GM12878 (cell line): ENCODE results near the gene AGRP. TPM values are rescaled to one million over a fixed set of nuclear protein-coding genes. Genes with fewer than 3 reads are reported as not detected.
A peak's percentile ranks its signal among the peaks of the same experiment; 100 is the strongest.

Experiments
- ATAC-seq: fragments of 200-7000 bp; cut with Tn5 transposase; 3 replicates; pipeline ENCODE4 v1.9.1; 2020; ENCODE audit warnings: mild to moderate bottlenecking, moderate library complexity
- BruUV-seq: library from RNA; stranded (reverse); fragments of 400-500 nt; replicated peaks from 2 replicates; lab custom pipeline; 2021; lab: Mats Ljungman, UMichigan
- CTCF ChIA-PET: fragments of 300-600 bp; sonication (Branson Sonifier 250); formaldehyde crosslinking; extraction: SDS; loops from one replicate; lab custom pipeline; 2021; ENCODE audit warnings: inconsistent platforms; lab: Yijun Ruan, JAX
- POLR2A ChIA-PET: fragments of 350-600 bp; formaldehyde crosslinking; extraction: SDS; loops from one replicate; lab custom pipeline; 2021; ENCODE audit warnings: inconsistent platforms; lab: Charles Lee
- RAD21 ChIA-PET: fragments of 300-600 bp; sonication (Branson Sonifier 250); formaldehyde crosslinking; loops from one replicate; lab custom pipeline; 2023; ENCODE audit warnings: antibody characterized with exemption; ENCODE audit not compliant: unreplicated experiment; lab: Charles Lee
- SMC1A ChIA-PET: fragments of 300-600 bp; sonication (Branson Sonifier 250); formaldehyde crosslinking; loops from one replicate; lab custom pipeline; 2023; ENCODE audit not compliant: unreplicated experiment, uncharacterized antibody; lab: Charles Lee
- DNase-seq: peaks from one replicate; pipeline ENCODE4 v3.0.0-alpha.2; 2011; ENCODE audit warnings: low read depth, low spot score
- FAIRE-seq: peaks from 3 replicates; lab custom pipeline; 2011; peaks lifted over from hg19 to GRCh38; lab: Jason Lieb, UNC
- H2AFZ ChIP-seq: 2 replicates; pipeline ENCODE4 v1.6.0; 2011; ENCODE audit warnings: low read depth, low read length, control low read depth; ENCODE audit not compliant: control insufficient read depth
- H3K27ac ChIP-seq: 2 replicates; pipeline ENCODE4 v1.5.1; 2011; ENCODE audit warnings: control low read depth; ENCODE audit not compliant: control insufficient read depth, insufficient read depth
- H3K27me3 ChIP-seq, 2 experiments: replicated peaks in 1 of 2; 2 replicates each; pipeline versions ENCODE4 v1.6.0 to v1.6.1; 2011; ENCODE audit warnings: low read length in 1 of 2; ENCODE audit not compliant: control insufficient read depth in 2 of 2, insufficient read depth in 2 of 2
- H3K36me3 ChIP-seq, 2 experiments: 2 replicates each; pipeline ENCODE4 v1.5.1; 2011; ENCODE audit warnings: low read length in 1 of 2; ENCODE audit not compliant: control insufficient read depth in 2 of 2, insufficient read depth in 2 of 2
- H3K4me1 ChIP-seq: 2 replicates; pipeline ENCODE4 v1.6.1; 2011; ENCODE audit warnings: mild to moderate bottlenecking, low read length, moderate library complexity, mixed read lengths; ENCODE audit not compliant: control insufficient read depth, insufficient read depth
- H3K4me2 ChIP-seq: 2 replicates; pipeline ENCODE4 v1.6.0; 2011; ENCODE audit warnings: control low read depth; ENCODE audit not compliant: control insufficient read depth, insufficient read depth
- H3K4me3 ChIP-seq: fragments of 200-600 bp; sonication (generic); 2 replicates; pipeline ENCODE4 v1.5.1; 2016
- H3K79me2 ChIP-seq: 2 replicates; pipeline ENCODE4 v1.6.0; 2011; ENCODE audit warnings: low read length; ENCODE audit not compliant: control insufficient read depth, insufficient read depth
- H3K9ac ChIP-seq: 2 replicates; pipeline ENCODE4 v1.8.0; 2011; ENCODE audit warnings: low read length, control low read depth, mixed read lengths; ENCODE audit not compliant: control insufficient read depth, insufficient read depth
- H3K9me3 ChIP-seq: replicated peaks from 3 replicates; pipeline ENCODE4 v1.5.1; 2011; ENCODE audit warnings: mild to moderate bottlenecking, low read length; ENCODE audit not compliant: control insufficient read depth, insufficient read depth
- H4K20me1 ChIP-seq: 2 replicates; pipeline ENCODE4 v1.6.0; 2011; ENCODE audit not compliant: control insufficient read depth, insufficient read depth
- JUNB ChIP-seq: IDR thresholded peaks from 2 replicates; pipeline ENCODE4 v1.6.1; 2016; ENCODE audit warnings: antibody characterized with exemption, mild to moderate bottlenecking
- NFYB ChIP-seq: IDR thresholded peaks from 2 replicates; pipeline ENCODE4 v1.6.1; 2011; ENCODE audit warnings: low read depth, mild to moderate bottlenecking, low read length, improper control_type of control experiment, moderate library complexity; ENCODE audit not compliant: insufficient read depth
- RCOR1 ChIP-seq: conservative IDR thresholded peaks from 2 replicates; pipeline ENCODE4 v1.6.1; 2012; ENCODE audit warnings: low read depth, low read length, improper control_type of control experiment
- STAT3 ChIP-seq: IDR thresholded peaks from 2 replicates; pipeline ENCODE4 v1.6.1; 2011; ENCODE audit warnings: low read depth, low read length, improper control_type of control experiment
- ZNF217 ChIP-seq: fragments of 450-650 bp; IDR thresholded peaks from 2 replicates; pipeline ENCODE4 v1.6.1; 2017; ENCODE audit warnings: antibody characterized with exemption, mild to moderate bottlenecking
- ZNF274 ChIP-seq: IDR thresholded peaks from one replicate; pipeline ENCODE4 v1.8.0; 2011; ENCODE audit not compliant: insufficient read length, insufficient read depth
- WGBS: methylation state at CpG from one replicate; pipeline ENCODE4 v1.1.6; 2016; ENCODE audit warnings: low lambda C conversion rate; ENCODE audit not compliant: insufficient replicate concordance, insufficient coverage; ENCODE audit errors: missing lambda C conversion rate; 5-methylcytosine and 5-hydroxymethylcytosine counted together
- in situ Hi-C: fragments of 300-500 bp; cut with MboI; formaldehyde crosslinking; loops from 9 replicates; pipeline ENCODE4 v1.14.3; 2018; ENCODE audit warnings: mixed read lengths
- intact Hi-C: fragments of 100-400 bp; cut with micrococcal nuclease; formaldehyde crosslinking; loops from one replicate; pipeline ENCODE4 v1.14.2; 2022; ENCODE audit not compliant: unreplicated experiment
- polyA plus RNA-seq, 11 experiments: library from polyadenylated mRNA; depleted of rRNA in 4 of 11; unstranded in 6 of 11; stranded (reverse) in 5 of 11; fragments of >200 nt; fragmentation: Nextera tagmentation in 4 of 11; fragmentation: Illumina TruSeq in 1 of 11; extraction: Ambion mirVana in 4 of 11; extraction: Trizol in 1 of 11; gene quantifications; 1 replicate in 1 of 11; 2 replicates in 10 of 11; pipeline versions ENCODE4 v1.2.1 to v1.2.3, GENCODE V29; 2011 to 2016; ENCODE audit warnings: inconsistent platforms in 2 of 11, missing spikeins in 2 of 11, low read depth in 1 of 11
- total RNA-seq, 4 experiments: library from RNA; depleted of rRNA in 3 of 4; stranded (reverse); fragments of >200 nt in 3 of 4; fragmentation: Illumina TruSeq in 1 of 4; extraction: Trizol in 1 of 4; gene quantifications; 2 replicates each; pipeline versions ENCODE4 v1.2.1 to v1.2.3, GENCODE V29; 2013 to 2021

Gene AGRP
- total and polyA plus RNA-seq, 10 of the 15 experiments (the other 5 are each of a cell fraction or from before 2014, with no cell fraction given), result 0.16 to 0.75 (median 0.53) TPM; not detected in 6

DNA sequence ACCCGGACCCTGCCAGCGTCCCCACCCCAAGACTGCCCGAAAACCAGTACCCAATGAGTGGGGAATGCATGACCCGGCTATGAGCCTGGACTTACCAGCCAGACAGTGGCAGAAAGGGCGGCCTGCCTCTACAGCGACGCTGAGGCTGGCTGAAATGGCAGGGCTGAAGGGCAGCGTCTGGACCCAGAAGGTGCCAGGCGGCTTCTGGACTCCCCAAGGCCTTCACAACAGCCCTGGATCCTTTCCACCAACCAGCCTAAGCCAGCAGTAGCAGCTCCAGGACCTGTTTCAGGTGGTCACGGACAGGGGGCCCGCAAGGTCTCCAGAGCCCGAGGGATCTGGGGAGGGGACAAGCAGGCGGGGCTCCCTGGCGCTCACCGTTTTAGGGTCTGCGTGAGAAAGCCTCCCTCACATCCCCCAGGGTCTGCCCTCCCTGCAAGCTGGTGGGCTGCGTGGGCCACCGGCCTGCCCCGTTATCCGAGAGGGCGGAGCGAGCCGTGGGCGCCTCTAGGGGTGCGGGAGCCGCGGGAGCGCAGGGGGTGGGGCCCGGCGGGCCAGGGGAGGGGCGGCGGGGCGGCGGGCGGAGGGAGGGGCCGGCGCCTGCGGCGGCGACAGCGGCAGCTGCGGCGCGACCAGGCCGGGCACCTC is 45.0 kb upstream of the AGRP start, which contains the start of gene RIPOR1:
RIPOR1 (plus strand) TSS at position 608 of the 648 bp plus-strand sequence. CDS start 9,618 bp downstream, outside the sequence.
- Histone ChIP-seq H2AFZ (peak within 1 kb of the TSS; percentile 50), H4K20me1 (no peaks in the 10 kb centered on the region), H3K4me1 (peaks cover 34% of the 10 kb centered on the region), H3K27me3 (no peaks in the 10 kb centered on the region), H3K9ac (peak within 1 kb of the TSS; percentile 61), H3K4me3 (peak within 1 kb of the TSS; percentile 90), H3K36me3 (no peaks in the 10 kb centered on the region), H3K79me2 (no peaks in the 10 kb centered on the region; the same call in 1 of the 2 replicates), H3K4me2 (peak within 1 kb of the TSS; percentile 96), H3K9me3 (no peaks in the 10 kb centered on the region), H3K27ac (no peak within 1 kb of the TSS; the same call in 1 of the 2 replicates)
- intact Hi-C loops (loop anchor here (10.0 kb wide), 1 partner anchor 396 kb away; no protein-coding TSS in a partner anchor), in situ Hi-C loops (no loop called here)
- CTCF ChIA-PET, result interaction anchor here (1.1 to 11.3 kb wide), 6 partner anchors 7 to 131 kb away, joined by 3 to 131 read pairs (median 6); partner anchors contain the start of genes ACD, CARMIL2 and CTCF
- TF ChIP-seq JUNB (no peak), ZNF217 (no peak), NFYB (no peak), ZNF274 (no peak), STAT3 (no peak), RCOR1 (no peak)
- RAD21 ChIA-PET, result interaction anchor here (0.6 to 2.2 kb wide), 4 partner anchors 7 to 74 kb away, joined by 3 to 25 read pairs (median 8); partner anchors contain the start of gene ATP6V0D1
- peak; percentile 49 for ATAC-seq
- SMC1A ChIA-PET, result interaction anchor here (1.4 to 1.6 kb wide), 2 partner anchors 11 to 139 kb away, joined by 5 to 6 read pairs; partner anchors contain the start of genes C16orf86 and ENKD1
- DNase-seq, result no peak
- POLR2A ChIA-PET, result interaction anchor here (1.6 to 5.7 kb wide), 3 partner anchors 7 to 34 kb away, joined by 4 to 56 read pairs (median 25); partner anchors contain the start of gene CTCF
- BruUV-seq, result no TSS peak
- FAIRE-seq, result no peak
- 56% methylated on average over 19 of the region's 45 CpGs for WGBS
